Suprapubic skin (tissue), 3 donors: Measurements from ENCODE around the gene ERBB3.

Source experiments
- POLR2AphosphoS5 ChIP-seq, 3 donors: sonication (generic); formaldehyde crosslinking; IDR thresholded peaks; one replicate each; pipeline ENCODE4 v1.6.1; 2017; ENCODE audit warnings: antibody characterized with exemption in 3 of 3
- TF ChIP-seq, protein P1 (sequence below), 2 donors: fragments of 200-600 bp in 1 of 2; fragments of 450-650 bp in 1 of 2; sonication (generic) in 1 of 2; IDR thresholded peaks; one replicate each; pipeline ENCODE4 v1.5.1; 2016 to 2019; ENCODE audit warnings: antibody characterized with exemption in 2 of 2, mild to moderate bottlenecking in 1 of 2, moderate library complexity in 1 of 2

DNA sequence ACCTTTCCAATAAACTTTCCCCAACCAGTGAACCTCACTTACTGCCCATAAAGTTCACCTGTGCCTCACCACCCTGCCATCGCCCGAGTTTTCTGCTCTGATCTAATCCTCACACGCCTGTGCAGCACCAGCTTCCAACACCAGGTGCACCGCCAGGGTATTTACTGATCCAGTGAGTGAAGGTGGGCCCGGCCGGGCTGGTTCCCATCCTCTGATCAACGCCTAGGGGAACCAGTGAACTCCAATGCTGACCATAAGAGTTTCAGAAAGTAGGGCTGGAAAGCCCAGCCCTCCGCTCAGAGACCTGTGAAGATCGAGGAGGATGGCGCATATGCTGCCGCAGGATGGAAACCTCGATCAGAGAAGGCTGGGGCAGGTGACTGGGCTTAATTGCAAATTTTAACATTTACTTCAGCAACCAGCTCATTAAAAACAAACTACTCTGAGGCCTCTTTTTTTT is 71.7 kb downstream of the ERBB3 start:
- TF ChIP-seq, protein P1, sequence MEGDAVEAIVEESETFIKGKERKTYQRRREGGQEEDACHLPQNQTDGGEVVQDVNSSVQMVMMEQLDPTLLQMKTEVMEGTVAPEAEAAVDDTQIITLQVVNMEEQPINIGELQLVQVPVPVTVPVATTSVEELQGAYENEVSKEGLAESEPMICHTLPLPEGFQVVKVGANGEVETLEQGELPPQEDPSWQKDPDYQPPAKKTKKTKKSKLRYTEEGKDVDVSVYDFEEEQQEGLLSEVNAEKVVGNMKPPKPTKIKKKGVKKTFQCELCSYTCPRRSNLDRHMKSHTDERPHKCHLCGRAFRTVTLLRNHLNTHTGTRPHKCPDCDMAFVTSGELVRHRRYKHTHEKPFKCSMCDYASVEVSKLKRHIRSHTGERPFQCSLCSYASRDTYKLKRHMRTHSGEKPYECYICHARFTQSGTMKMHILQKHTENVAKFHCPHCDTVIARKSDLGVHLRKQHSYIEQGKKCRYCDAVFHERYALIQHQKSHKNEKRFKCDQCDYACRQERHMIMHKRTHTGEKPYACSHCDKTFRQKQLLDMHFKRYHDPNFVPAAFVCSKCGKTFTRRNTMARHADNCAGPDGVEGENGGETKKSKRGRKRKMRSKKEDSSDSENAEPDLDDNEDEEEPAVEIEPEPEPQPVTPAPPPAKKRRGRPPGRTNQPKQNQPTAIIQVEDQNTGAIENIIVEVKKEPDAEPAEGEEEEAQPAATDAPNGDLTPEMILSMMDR (IDR thresholded peaks at IDR 0.05), result peak; percentile 38 to 55
- TF ChIP-seq POLR2AphosphoS5 (IDR thresholded peaks at IDR 0.05), result no peak
